COLO668 (cell line): Measurements from ENCODE around the gene ZDHHC11B.

Source experiments
- DNase-seq: peaks from one replicate; lab custom pipeline; 2025; ENCODE audit not compliant: unreplicated experiment; lab: John Stamatoyannopoulos, UW

Gene ZDHHC11B

GRCh38 chr5:674630-675011, 109.9 kb downstream of the ZDHHC11B start:
- DNase-seq, result peak; percentile 42

GRCh38 chr5:673831-674629, 110.5 kb downstream of the ZDHHC11B start:
- DNase-seq, result peak; percentile 38

- no peak for DNase-seq
These were observed 111.2 kb downstream of the ZDHHC11B start for GRCh38 chr5:673161-673830.

GRCh38 chr5:672329-673160, 112.0 kb downstream of the ZDHHC11B start:
- peak; percentile 96 for DNase-seq

DNA sequence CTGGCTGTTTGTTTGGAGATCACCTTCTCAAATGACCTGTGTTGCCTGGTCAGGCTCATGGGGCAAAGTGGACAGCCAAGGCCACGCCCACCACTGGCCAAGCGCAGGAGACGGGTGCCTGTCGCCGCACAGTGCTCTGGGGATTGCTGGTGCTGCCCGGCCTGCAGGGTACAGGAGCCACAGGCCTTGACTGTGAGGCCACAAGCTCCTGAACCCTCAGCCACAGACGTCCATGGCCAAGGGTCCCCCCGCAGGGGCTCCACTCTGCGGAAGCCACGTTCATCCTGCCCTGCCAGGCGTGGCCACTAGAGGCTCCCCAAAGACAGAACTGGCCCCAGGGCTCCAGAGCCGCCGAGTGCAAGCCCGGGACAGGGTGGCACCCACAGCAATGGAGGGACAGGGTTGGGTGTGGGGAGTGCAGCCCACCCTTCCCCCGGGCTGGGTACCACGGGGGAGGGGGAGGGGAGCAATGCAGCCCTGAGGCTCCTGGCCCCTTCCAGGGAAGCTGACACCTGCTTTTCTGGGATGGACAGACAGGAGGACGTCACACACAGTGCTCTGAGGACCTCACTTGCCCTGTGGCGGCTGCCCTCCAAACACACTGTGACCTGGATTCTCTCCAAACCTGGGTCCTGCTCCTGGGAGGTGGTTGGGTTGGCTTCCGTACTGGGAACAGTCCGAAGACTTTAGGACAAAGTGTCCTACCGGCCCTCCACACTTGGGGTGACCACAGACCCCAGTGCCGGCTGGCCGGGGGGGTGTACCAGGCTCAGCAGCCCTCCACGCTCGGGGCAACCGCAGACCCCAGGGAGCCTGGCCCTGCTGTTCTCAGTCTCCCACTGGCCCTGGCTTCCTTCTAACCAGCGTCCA, 112.8 kb downstream of the ZDHHC11B start:
- DNase-seq, result peak; percentile 79

GRCh38 chr5:670396-671270, 113.9 kb downstream of the ZDHHC11B start:
- no peak for DNase-seq

- DNase-seq, result no peak
These were observed 114.6 kb downstream of the ZDHHC11B start for GRCh38 chr5:669842-670395.

DNA sequence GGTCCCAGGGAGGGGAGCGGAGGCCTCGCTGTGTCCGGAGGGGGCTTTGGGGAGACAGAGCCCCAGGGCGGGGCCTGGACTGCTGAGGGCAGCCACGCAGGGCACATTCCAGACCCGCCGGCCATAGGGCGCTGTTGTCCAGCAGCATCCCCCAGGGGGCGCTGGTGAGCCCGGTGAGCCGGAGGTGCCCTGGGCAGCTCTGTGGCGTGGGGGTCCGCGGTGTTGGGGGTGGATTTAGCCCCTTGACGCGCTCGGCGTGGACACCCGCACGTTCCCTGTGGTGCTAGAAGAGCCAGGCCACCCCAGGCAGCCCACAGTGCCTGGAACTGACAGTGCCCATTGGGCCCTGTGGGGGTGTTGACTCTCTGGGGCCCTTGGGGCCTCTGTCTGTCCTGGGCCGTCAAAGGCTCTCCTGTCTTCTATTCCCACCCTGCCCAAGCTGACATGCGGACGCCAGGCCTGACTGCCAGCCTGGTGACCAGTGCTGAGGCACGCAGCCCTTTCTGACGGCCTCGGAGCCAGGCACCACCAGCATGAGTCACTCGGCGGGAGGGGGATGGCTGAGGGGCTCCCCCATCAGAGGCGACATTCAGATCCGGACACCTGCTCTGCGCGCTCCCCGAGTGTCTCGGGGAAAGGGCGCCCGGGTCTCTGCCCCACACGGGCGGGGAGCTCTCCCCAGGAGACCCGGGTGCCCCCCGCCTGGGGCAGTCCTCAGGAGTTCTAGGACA, 115.3 kb downstream of the ZDHHC11B start:
- DNase-seq, result peak; percentile 29

DNA sequence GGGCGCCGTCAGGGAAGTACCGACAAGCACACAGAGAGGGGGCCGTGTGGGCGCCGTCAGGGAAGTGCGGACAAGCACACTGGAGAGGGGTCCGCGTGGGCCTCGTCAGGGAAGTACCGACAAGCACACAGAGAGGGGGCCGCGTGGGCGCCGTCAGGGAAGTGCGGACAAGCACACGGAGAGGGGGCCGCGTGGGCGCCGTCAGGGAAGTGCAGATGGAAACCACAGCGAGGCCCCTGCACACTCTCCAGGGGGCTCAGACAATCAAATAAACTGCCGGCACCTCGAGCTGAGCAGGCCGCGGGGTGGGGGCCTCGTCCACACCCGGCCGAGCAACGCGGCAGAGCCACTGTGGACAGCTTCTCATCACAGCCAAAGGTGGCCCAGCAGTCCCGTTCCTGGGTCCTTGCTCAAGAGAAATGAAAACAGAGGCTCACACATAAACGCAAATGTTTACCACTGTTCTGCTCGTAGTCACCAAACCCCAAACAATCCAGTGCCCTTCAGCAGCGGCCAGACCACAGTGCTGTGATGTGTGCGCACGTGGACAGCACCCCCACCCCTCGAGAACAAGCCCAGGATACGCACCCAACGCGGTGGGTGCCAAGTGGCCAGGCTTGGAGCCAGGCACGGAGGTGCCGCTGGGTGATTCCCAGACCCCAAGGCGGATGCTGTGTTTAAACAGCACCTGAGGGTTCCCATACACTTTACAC, 116.1 kb downstream of the ZDHHC11B start:
- DNase-seq, result no peak

- DNase-seq, result no peak
These were observed 117.6 kb downstream of the ZDHHC11B start for GRCh38 chr5:666816-667498.

GRCh38 chr5:665956-666711, 118.4 kb downstream of the ZDHHC11B start:
- no peak for DNase-seq

- no peak for DNase-seq
These were observed 119.0 kb downstream of the ZDHHC11B start for GRCh38 chr5:665541-665955.

DNA sequence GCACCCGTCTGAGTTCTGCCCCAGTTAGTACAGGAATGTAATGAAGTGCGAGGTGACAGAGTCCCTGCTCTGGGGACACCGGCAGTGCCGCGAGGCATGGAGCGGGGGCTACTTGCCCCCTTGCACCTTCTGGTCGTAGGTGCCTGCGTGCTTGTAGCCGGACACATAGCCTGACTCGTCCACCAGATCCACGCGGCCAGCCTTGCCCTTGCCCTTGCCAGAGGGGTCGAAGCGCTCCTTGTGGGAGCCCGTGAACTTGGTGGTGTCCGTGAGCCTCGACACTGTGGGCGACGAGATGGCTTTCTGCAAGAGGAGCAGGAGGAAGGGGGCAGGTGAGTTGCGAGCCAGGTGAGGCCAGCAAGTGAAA, 119.6 kb downstream of the ZDHHC11B start:
- DNase-seq, result no peak

DNA sequence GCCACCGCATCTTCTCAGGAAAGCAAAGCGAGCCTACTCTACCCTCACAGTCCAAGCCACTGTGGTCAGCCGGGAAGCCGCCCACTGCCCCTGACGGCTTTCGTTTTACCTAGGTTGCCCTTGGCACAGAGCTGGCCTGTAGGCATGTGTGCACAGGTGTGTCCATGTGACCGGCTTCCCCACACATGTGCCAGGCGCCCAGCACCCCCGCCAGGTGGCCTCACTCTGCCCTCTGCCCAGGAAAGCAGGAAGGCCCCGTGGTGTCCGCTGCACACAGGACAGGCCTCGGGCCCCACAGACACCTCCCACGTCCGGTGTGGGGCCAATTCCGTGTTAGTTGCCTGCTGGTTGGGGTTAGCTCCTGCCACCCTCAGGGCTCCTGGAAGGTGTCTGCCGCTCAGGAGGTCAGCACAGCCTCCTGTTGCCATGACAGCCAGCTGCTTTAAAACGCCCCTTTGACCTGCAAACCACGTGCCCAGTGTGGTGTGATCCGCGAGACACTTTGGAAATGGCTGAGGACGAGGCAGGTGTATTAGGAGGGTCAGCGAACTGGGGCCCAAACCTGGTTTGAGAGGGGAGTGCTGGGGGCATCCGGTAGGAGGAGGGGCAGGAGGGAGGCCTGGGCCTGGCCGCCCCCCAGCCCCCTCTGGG, 120.1 kb downstream of the ZDHHC11B start:
- no peak for DNase-seq

- no peak for DNase-seq
These were observed 120.8 kb downstream of the ZDHHC11B start for GRCh38 chr5:663436-664342.
